Body of pancreas (tissue), 4 donors: Measurements from ENCODE around the gene CYFIP1. TPM values are rescaled to one million over a fixed set of nuclear protein-coding genes. Genes with fewer than 3 reads are reported as not detected.

ENCODE experiments used
- ATAC-seq: fragments of 150-250 bp; one replicate; pipeline ENCODE4 v1.9.1; 2016
- DNase-seq, 4 donors: peaks; one replicate each; pipeline ENCODE4 v3.0.0-alpha.2; 2019
- H3K27ac ChIP-seq, 4 donors: fragments of 200-600 bp; sonication (generic); 1 replicate in 3 of 4; 2 replicates in 1 of 4; pipeline versions ENCODE4 v1.5.1 to v1.6.1; 2016 to 2019; ENCODE audit warnings: mild to moderate bottlenecking in 1 of 4, mixed read lengths in 1 of 4, moderate library complexity in 1 of 4
- H3K27me3 ChIP-seq, 2 donors: fragments of 200-600 bp; sonication (generic); one replicate each; pipeline ENCODE4 v1.6.0; 2016; ENCODE audit warnings: mild to moderate bottlenecking in 1 of 2
- H3K36me3 ChIP-seq, 2 donors: fragments of 200-600 bp; sonication (generic); replicated peaks in 1 of 2; 2 replicates each; pipeline ENCODE4 v1.5.1; 2016; ENCODE audit warnings: low read depth in 2 of 2; ENCODE audit not compliant: insufficient read depth in 1 of 2
- H3K4me1 ChIP-seq: fragments of 200-600 bp; sonication (generic); one replicate; pipeline ENCODE4 v1.6.0; 2016
- H3K4me3 ChIP-seq, 2 donors: fragments of 200-600 bp; sonication (generic); 1 replicate in 1 of 2; 2 replicates in 1 of 2; pipeline ENCODE4 v1.5.1; 2016 to 2019
- H3K9me3 ChIP-seq, 3 donors: fragments of 200-600 bp; sonication (generic); 1 replicate in 2 of 3; 2 replicates in 1 of 3; pipeline ENCODE4 v1.5.1; 2016
- CTCF ChIP-seq, 7 experiments: fragments of 450-650 bp in 4 of 7; fragments of 200-600 bp in 3 of 7; sonication (generic) in 3 of 7; IDR thresholded peaks; one replicate each; pipeline ENCODE4 v1.5.1; 2016 to 2019; ENCODE audit warnings: antibody characterized with exemption in 7 of 7
- POLR2A ChIP-seq, 3 donors: fragments of 450-650 bp; IDR thresholded peaks; one replicate each; pipeline ENCODE4 v1.6.1; 2016; ENCODE audit warnings: antibody characterized with exemption in 3 of 3, mild to moderate bottlenecking in 2 of 3
- WGBS, 2 donors: methylation state at CpG; one replicate each; pipeline ENCODE4 v1.1.5; 2017; 5-methylcytosine and 5-hydroxymethylcytosine counted together
- intact Hi-C: fragments of 100-400 bp; cut with DNase I; formaldehyde crosslinking; loops from one replicate; pipeline ENCODE4 v1.15.1; 2023
- total RNA-seq, 2 donors: library from RNA; depleted of rRNA; stranded (reverse); fragments of >200 nt; gene quantifications; one replicate each; pipeline ENCODE4 v1.1.0, GENCODE V29; 2016

Gene CYFIP1
- total RNA-seq, 2 donors from 2014 or later, result 68.5 to 68.6 TPM

GRCh38 chr15:22952796-22953579, 27.2 kb downstream of the CYFIP1 start:
- no peak overlapping the region for H3K4me3 ChIP-seq
- H3K9me3 ChIP-seq, result no peaks in the 10 kb centered on the region
- H3K4me1 ChIP-seq, result peaks cover 51% of the 10 kb centered on the region
- DNase-seq, result no peak
- intact Hi-C loops, result no loop called here
- WGBS, 2 donors, result 59 to 60% methylated on average over 21 of the region's 21 CpGs
- ATAC-seq, result no peak
- no peaks in the 10 kb centered on the region for H3K36me3 ChIP-seq
- H3K27me3 ChIP-seq, result no peaks in the 10 kb centered on the region
- TF ChIP-seq CTCF (IDR thresholded peaks at IDR 0.05) (no peak), POLR2A (IDR thresholded peaks at IDR 0.05) (no peak)
- H3K27ac ChIP-seq, result no peak overlapping the region

GRCh38 chr15:22951381-22952280, 28.5 kb downstream of the CYFIP1 start:
- peaks cover 53% of the 10 kb centered on the region for H3K4me1 ChIP-seq
- H3K4me3 ChIP-seq, result no peak overlapping the region
- intact Hi-C loops, result no loop called here
- no peaks in the 10 kb centered on the region for H3K27me3 ChIP-seq
- no peaks in the 10 kb centered on the region for H3K36me3 ChIP-seq
- TF ChIP-seq CTCF (IDR thresholded peaks at IDR 0.05) (no peak), POLR2A (IDR thresholded peaks at IDR 0.05) (no peak)
- ATAC-seq (no peak), DNase-seq (peak in 2 of 4 donors; percentile 29 to 37)
- no peaks in the 10 kb centered on the region for H3K9me3 ChIP-seq
- peak overlapping the region in 2 of 4 donors; percentile 28 for H3K27ac ChIP-seq
- 73 to 74% methylated on average over 10 to 34 of the region's 39 CpGs for WGBS, 2 donors

- Histone ChIP-seq H3K4me1 (peaks cover 46% of the 10 kb centered on the region), H3K27me3 (no peaks in the 10 kb centered on the region), H3K4me3 (no peak overlapping the region), H3K9me3 (no peaks in the 10 kb centered on the region), H3K27ac (peak overlapping the region in 1 of 4 donors; percentile 28), H3K36me3 (peaks cover 0 to 2% of the 10 kb centered on the region in 2 donors)
- TF ChIP-seq CTCF (IDR thresholded peaks at IDR 0.05) (no peak), POLR2A (IDR thresholded peaks at IDR 0.05) (no peak)
- no peak for DNase-seq
- WGBS, 2 donors, result 92 to 97% methylated on average over 7 to 16 of the region's 16 CpGs
- no peak for ATAC-seq
- intact Hi-C loops, result no loop called here
Measured at GRCh38 chr15:22951031-22951380, 29.2 kb downstream of the CYFIP1 start.

- Histone ChIP-seq H3K27me3 (no peaks in the 10 kb centered on the region), H3K9me3 (no peaks in the 10 kb centered on the region), H3K4me1 (peaks cover 41% of the 10 kb centered on the region), H3K27ac (peak overlapping the region in 2 of 4 donors; percentile 21 to 30), H3K4me3 (no peak overlapping the region), H3K36me3 (peaks cover 0 to 2% of the 10 kb centered on the region in 2 donors)
- TF ChIP-seq CTCF (IDR thresholded peaks at IDR 0.05) (no peak), POLR2A (IDR thresholded peaks at IDR 0.05) (no peak)
- WGBS, 2 donors, result 82 to 92% methylated on average over 25 of the region's 25 CpGs
- ATAC-seq (no peak), DNase-seq (peak in 2 of 4 donors; percentile 22 to 28)
- intact Hi-C loops, result no loop called here
Measured at GRCh38 chr15:22950256-22950990, 29.7 kb downstream of the CYFIP1 start.
